ENCODE data around the gene AASDH. TPM values are rescaled to one million over a fixed set of nuclear protein-coding genes. Genes with fewer than 3 reads are reported as not detected.

Gene AASDH
- total and polyA plus RNA-seq, 2 donors (not counting 1 experiment from before 2014, with no cell fraction given): 6.9 to 15.2 TPM

GRCh38 chr4:56414135-56414670 lies 26.9 kb upstream of the AASDH start:
- CTCF ChIA-PET: no interaction called here
- H3K27me3 ChIP-seq (replicated peaks in 1 of 4; ENCODE audit: control extremely low read depth in 1 of 4, control insufficient read depth in 3 of 4, insufficient read depth in 4 of 4, low read length in 3 of 4): no peaks in the 10 kb centered on the region
- H4K20me1 ChIP-seq (ENCODE audit: control insufficient read depth, insufficient read depth, low read length, poor library complexity, severe bottlenecking): no peaks in the 10 kb centered on the region
- H3K9me3 ChIP-seq (ENCODE audit: control extremely low read depth in 1 of 3, control insufficient read depth in 2 of 3, insufficient read depth in 1 of 3, low read length in 2 of 3): no peaks in the 10 kb centered on the region
- intact Hi-C loops (cut with micrococcal nuclease): no loop called here
- no peak for ATAC-seq (ENCODE audit: low read depth)
- H3K79me2 ChIP-seq (ENCODE audit: control insufficient read depth, insufficient read depth, low read length): peaks cover 18% of the 10 kb centered on the region
- Mint-ChIP-seq H3K27ac (no peak overlapping the region), H3K9me3 (ENCODE audit: insufficient read depth) (no peaks in the 10 kb centered on the region), H3K27me3 (no peaks in the 10 kb centered on the region), H3K4me1 (no peaks in the 10 kb centered on the region), H3K4me3 (no peak overlapping the region)
- POLR2A ChIA-PET: no interaction called here
- no peak for DNase-seq
- no peak overlapping the region for H2AFZ ChIP-seq (ENCODE audit: insufficient read depth, low read depth, low read length, poor library complexity, severe bottlenecking)
- no peaks in the 10 kb centered on the region for H3K4me1 ChIP-seq (ENCODE audit: control insufficient read depth in 2 of 2, insufficient read depth in 2 of 2, low read length in 2 of 2)
- 100% methylated on average over 3 of the region's 4 CpGs for WGBS (ENCODE audit: insufficient coverage)
- no peak overlapping the region for H3K9ac ChIP-seq (ENCODE audit: low read length)
- TF ChIP-seq CTCF (IDR thresholded peaks at IDR 0.05): no peak
- TF ChIP-seq EZH2 (IDR thresholded peaks at IDR 0.05; ENCODE audit: borderline replicate concordance, insufficient read depth, low read depth, low read length, poor library complexity, severe bottlenecking): no peak
- H3K36me3 ChIP-seq (replicated peaks in 1 of 2; ENCODE audit: control extremely low read depth in 1 of 2, control insufficient read depth in 1 of 2, extremely low read depth in 1 of 2, insufficient read depth in 2 of 2, low read length in 1 of 2): no peaks in the 10 kb centered on the region
- no peak overlapping the region for H3K4me2 ChIP-seq (replicated peaks; ENCODE audit: low read depth, low read length, poor library complexity, severe bottlenecking)
- H3K4me3 ChIP-seq (ENCODE audit: control extremely low read depth in 1 of 5, extremely low read depth in 1 of 5, insufficient read depth in 1 of 5, low read depth in 2 of 5, low read length in 4 of 5): no peak overlapping the region
- H3K27ac ChIP-seq (ENCODE audit: low read length in 2 of 2): no peak overlapping the region

GRCh38 chr4:56410247-56411062 lies 23.2 kb upstream of the AASDH start:
- POLR2A ChIA-PET: no interaction called here
- Histone ChIP-seq H3K9me3 (ENCODE audit: control extremely low read depth in 1 of 3, control insufficient read depth in 2 of 3, insufficient read depth in 1 of 3, low read length in 2 of 3) (no peaks in the 10 kb centered on the region), H3K4me2 (replicated peaks; ENCODE audit: low read depth, low read length, poor library complexity, severe bottlenecking) (no peak overlapping the region), H3K27ac (ENCODE audit: low read length in 2 of 2) (no peak overlapping the region), H3K79me2 (ENCODE audit: control insufficient read depth, insufficient read depth, low read length) (peaks cover 3% of the 10 kb centered on the region), H3K36me3 (replicated peaks in 1 of 2; ENCODE audit: control extremely low read depth in 1 of 2, control insufficient read depth in 1 of 2, extremely low read depth in 1 of 2, insufficient read depth in 2 of 2, low read length in 1 of 2) (peaks cover 3 to 15% of the 10 kb centered on the region in 2 experiments), H4K20me1 (ENCODE audit: control insufficient read depth, insufficient read depth, low read length, poor library complexity, severe bottlenecking) (no peaks in the 10 kb centered on the region), H3K9ac (ENCODE audit: low read length) (no peak overlapping the region), H3K4me1 (ENCODE audit: control insufficient read depth in 2 of 2, insufficient read depth in 2 of 2, low read length in 2 of 2) (no peaks in the 10 kb centered on the region), H3K4me3 (ENCODE audit: control extremely low read depth in 1 of 5, extremely low read depth in 1 of 5, insufficient read depth in 1 of 5, low read depth in 2 of 5, low read length in 4 of 5) (no peak overlapping the region), H3K27me3 (replicated peaks in 1 of 4; ENCODE audit: control extremely low read depth in 1 of 4, control insufficient read depth in 3 of 4, insufficient read depth in 4 of 4, low read length in 3 of 4) (no peaks in the 10 kb centered on the region), H2AFZ (ENCODE audit: insufficient read depth, low read depth, low read length, poor library complexity, severe bottlenecking) (no peak overlapping the region)
- TF ChIP-seq CTCF (IDR thresholded peaks at IDR 0.05): no peak
- no peak for TF ChIP-seq EZH2 (IDR thresholded peaks at IDR 0.05; ENCODE audit: borderline replicate concordance, insufficient read depth, low read depth, low read length, poor library complexity, severe bottlenecking)
- WGBS (ENCODE audit: insufficient coverage): no CpG with 5 or more reads among the region's 4 CpGs
- DNase-seq: no peak
- Mint-ChIP-seq H3K9me3 (ENCODE audit: insufficient read depth) (no peaks in the 10 kb centered on the region), H3K4me3 (no peak overlapping the region), H3K4me1 (no peaks in the 10 kb centered on the region), H3K27me3 (no peaks in the 10 kb centered on the region), H3K27ac (no peak overlapping the region)
- intact Hi-C loops (cut with micrococcal nuclease): no loop called here
- CTCF ChIA-PET: interaction anchor here (0.8 to 1.3 kb wide), 2 partner anchors 14 to 62 kb away, joined by 3 to 5 read pairs; no protein-coding TSS in a partner anchor
- no peak for ATAC-seq (ENCODE audit: low read depth)

All from B cell (primary cell).